Gastrocnemius medialis (tissue), 4 donors: ENCODE data around the gene BNIP2. TPM values are rescaled to one million over a fixed set of nuclear protein-coding genes. Genes with fewer than 3 reads are reported as not detected.

Experiments
- ATAC-seq, 2 donors: fragments of 150-250 bp; one replicate each; pipeline ENCODE4 v1.9.1; 2016
- DNase-seq, 2 donors: peaks; one replicate each; pipeline ENCODE4 v3.0.0-alpha.2; 2019
- H3K27ac ChIP-seq, 4 donors: fragments of 200-600 bp; sonication (generic); 1 replicate in 1 of 4; 2 replicates in 3 of 4; pipeline ENCODE4 v1.5.1; 2016 to 2018; ENCODE audit warnings: mild to moderate bottlenecking in 2 of 4, moderate library complexity in 1 of 4
- H3K27me3 ChIP-seq, 3 donors: fragments of 200-600 bp; sonication (generic) in 2 of 3; 1 replicate in 1 of 3; 2 replicates in 2 of 3; pipeline versions ENCODE4 v1.5.1 to v1.6.0; 2016 to 2019; ENCODE audit warnings: mild to moderate bottlenecking in 1 of 3, moderate library complexity in 1 of 3
- H3K36me3 ChIP-seq, 2 donors: fragments of 200-600 bp; sonication (generic) in 1 of 2; one replicate each; pipeline ENCODE4 v1.5.1; 2017 to 2018
- H3K4me1 ChIP-seq, 2 donors: fragments of 200-600 bp; sonication (generic) in 1 of 2; one replicate each; pipeline ENCODE4 v1.5.1; 2016 to 2017; ENCODE audit warnings: mild to moderate bottlenecking in 2 of 2
- H3K4me3 ChIP-seq, 4 donors: fragments of 200-600 bp; sonication (generic) in 3 of 4; 1 replicate in 1 of 4; 2 replicates in 3 of 4; pipeline ENCODE4 v1.5.1; 2016 to 2019; ENCODE audit warnings: mild to moderate bottlenecking in 2 of 4
- H3K9me3 ChIP-seq, 3 donors: fragments of 200-600 bp; sonication (generic) in 2 of 3; 1 replicate in 1 of 3; 2 replicates in 2 of 3; pipeline ENCODE4 v1.5.1; 2016 to 2019
- POLR2A ChIP-seq, 2 donors: fragments of 450-650 bp; IDR thresholded peaks; one replicate each; pipeline ENCODE4 v1.6.1; 2017; ENCODE audit warnings: antibody characterized with exemption in 2 of 2, mild to moderate bottlenecking in 2 of 2, moderate library complexity in 2 of 2
- in situ Hi-C, 4 donors: fragments of 200-750 bp; cut with MboI; loops; one replicate each; pipeline versions ENCODE4 v1.15.0 to v1.8.0; 2017; ENCODE audit warnings: low sequenced_read_pairs in 4 of 4
- intact Hi-C: fragments of 100-400 bp; cut with DNase I; formaldehyde crosslinking; loops from one replicate; pipeline ENCODE4 v1.15.1; 2023; ENCODE audit warnings: low total_unique reads
- total RNA-seq, 4 donors: library from RNA; depleted of rRNA; stranded (reverse); fragments of >200 nt; gene quantifications; one replicate each; pipeline versions ENCODE4 v1.1.0 to v1.2.3, GENCODE V29; 2016
- TF ChIP-seq, protein P1 (sequence below), 5 experiments: fragments of 450-650 bp in 3 of 5; fragments of 200-600 bp in 2 of 5; sonication (generic) in 2 of 5; IDR thresholded peaks in 4 of 5; conservative IDR thresholded peaks in 1 of 5; 1 replicate in 4 of 5; 2 replicates in 1 of 5; pipeline ENCODE4 v1.5.1; 2016 to 2019; ENCODE audit warnings: antibody characterized with exemption in 5 of 5, mild to moderate bottlenecking in 3 of 5, moderate library complexity in 3 of 5

The BNIP2 gene
- total RNA-seq, 4 donors from 2014 or later, result 120 to 147 (median 137) TPM

DNA sequence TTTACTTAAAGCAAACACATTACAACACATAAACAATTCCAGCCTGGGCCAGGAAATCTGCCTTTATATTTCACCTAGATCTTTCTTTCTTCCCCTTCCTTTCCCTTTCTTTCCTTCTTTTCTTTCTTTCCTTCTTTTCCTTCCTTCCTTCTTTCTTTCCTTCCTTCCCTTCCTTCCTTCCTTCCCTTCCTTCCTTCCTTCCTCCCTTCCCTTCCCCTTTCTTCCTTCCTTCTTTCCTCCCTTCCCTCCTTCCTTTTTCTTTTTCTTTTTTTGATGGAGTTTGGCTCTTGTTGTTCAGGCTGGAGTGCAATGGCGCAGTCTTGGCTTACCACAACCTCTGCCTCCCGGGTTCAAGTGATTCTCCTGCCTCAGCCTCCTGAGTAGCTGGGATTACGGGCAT, 24.1 kb upstream of the BNIP2 start:
- no peaks in the 10 kb centered on the region for H3K36me3 ChIP-seq
- H3K27ac ChIP-seq, result no peak overlapping the region
- H3K4me3 ChIP-seq, result no peak overlapping the region
- no peaks in the 10 kb centered on the region for H3K9me3 ChIP-seq
- ATAC-seq (no peak), DNase-seq (no peak)
- no peaks in the 10 kb centered on the region for H3K4me1 ChIP-seq
- TF ChIP-seq POLR2A (IDR thresholded peaks at IDR 0.05), result no peak
- TF ChIP-seq, protein P1, sequence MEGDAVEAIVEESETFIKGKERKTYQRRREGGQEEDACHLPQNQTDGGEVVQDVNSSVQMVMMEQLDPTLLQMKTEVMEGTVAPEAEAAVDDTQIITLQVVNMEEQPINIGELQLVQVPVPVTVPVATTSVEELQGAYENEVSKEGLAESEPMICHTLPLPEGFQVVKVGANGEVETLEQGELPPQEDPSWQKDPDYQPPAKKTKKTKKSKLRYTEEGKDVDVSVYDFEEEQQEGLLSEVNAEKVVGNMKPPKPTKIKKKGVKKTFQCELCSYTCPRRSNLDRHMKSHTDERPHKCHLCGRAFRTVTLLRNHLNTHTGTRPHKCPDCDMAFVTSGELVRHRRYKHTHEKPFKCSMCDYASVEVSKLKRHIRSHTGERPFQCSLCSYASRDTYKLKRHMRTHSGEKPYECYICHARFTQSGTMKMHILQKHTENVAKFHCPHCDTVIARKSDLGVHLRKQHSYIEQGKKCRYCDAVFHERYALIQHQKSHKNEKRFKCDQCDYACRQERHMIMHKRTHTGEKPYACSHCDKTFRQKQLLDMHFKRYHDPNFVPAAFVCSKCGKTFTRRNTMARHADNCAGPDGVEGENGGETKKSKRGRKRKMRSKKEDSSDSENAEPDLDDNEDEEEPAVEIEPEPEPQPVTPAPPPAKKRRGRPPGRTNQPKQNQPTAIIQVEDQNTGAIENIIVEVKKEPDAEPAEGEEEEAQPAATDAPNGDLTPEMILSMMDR (IDR thresholded peaks at IDR 0.05 in 4 of 5, conservative IDR thresholded peaks at IDR 0.05 in 1 of 5), result no peak
- intact Hi-C loops (no loop called here), in situ Hi-C loops (loop anchor here in 1 of 4 donors (25.0 kb wide), 1 partner anchor 474 kb away; no protein-coding TSS in a partner anchor)
- no peaks in the 10 kb centered on the region for H3K27me3 ChIP-seq

DNA sequence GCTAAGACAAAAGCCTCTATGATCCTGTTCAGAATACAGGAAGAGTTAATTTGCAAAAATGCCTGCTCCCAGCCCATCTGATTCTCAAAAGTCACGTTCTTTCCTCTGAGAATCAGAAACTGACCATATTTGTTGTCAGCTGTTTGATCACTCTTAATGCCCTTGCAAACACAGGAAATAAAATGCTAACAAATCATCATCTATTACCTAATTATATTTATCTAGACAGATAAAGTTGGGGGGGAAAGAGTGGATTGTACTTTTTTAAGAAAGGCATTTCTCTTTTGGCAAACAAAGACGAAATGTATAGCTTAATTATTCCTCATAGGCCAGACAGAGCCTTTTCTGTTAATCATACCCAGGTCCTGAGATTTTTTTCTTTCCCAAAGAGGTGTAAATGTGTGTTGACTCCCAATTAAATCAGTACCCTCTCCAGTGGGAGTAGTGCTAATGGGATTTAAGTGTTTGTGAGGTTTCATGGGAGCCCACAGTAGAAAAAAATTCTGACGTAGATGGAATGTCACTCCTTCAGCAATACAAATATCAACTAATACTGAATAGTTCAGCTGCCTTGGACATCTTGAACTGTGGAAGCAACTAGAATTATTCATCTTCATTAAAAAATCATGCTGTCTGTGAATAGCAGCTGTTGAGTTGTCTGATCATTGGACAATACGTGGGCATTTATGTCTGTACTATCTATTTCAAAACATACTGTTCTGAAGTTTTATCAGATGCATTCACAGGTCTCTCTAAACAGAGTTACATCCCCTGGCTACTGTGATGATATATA, 22.5 kb upstream of the BNIP2 start:
- Histone ChIP-seq H3K4me3 (no peak overlapping the region), H3K4me1 (no peaks in the 10 kb centered on the region), H3K27ac (no peak overlapping the region), H3K9me3 (peaks cover 0 to 4% (median 0%) of the 10 kb centered on the region in 3 donors), H3K27me3 (no peaks in the 10 kb centered on the region), H3K36me3 (no peaks in the 10 kb centered on the region)
- in situ Hi-C loops (loop anchor here in 1 of 4 donors (25.0 kb wide), 1 partner anchor 476 kb away; no protein-coding TSS in a partner anchor), intact Hi-C loops (no loop called here)
- TF ChIP-seq POLR2A (IDR thresholded peaks at IDR 0.05), result no peak
- TF ChIP-seq, protein P1 (IDR thresholded peaks at IDR 0.05 in 4 of 5, conservative IDR thresholded peaks at IDR 0.05 in 1 of 5), result no peak
- no peak for ATAC-seq
- DNase-seq, result no peak

DNA sequence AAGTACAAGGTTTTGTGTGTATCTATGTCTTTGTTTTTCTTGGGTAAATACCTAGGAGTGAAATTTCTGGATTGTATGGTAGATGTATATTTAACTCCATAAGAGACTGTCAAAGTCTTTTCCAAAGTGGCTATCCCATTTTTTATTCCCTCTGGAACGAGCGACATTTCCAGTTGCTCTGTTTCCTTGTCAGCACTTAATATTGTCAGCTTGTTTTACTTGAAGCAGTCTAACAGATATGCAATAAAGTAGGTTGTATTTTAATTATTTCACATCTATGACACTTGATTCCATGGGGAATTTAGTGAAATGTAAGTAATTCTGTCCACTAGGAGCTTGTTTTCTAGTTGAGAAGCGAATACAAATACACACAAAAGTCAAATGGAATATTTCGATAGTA, 18.5 kb upstream of the BNIP2 start:
- ATAC-seq (no peak), DNase-seq (no peak)
- H3K36me3 ChIP-seq, result no peaks in the 10 kb centered on the region
- intact Hi-C loops (no loop called here), in situ Hi-C loops (loop anchor here in 1 of 4 donors (25.0 kb wide), 1 partner anchor 480 kb away; no protein-coding TSS in a partner anchor)
- peaks cover 0 to 4% (median 0%) of the 10 kb centered on the region in 3 donors for H3K9me3 ChIP-seq
- H3K27me3 ChIP-seq, result no peaks in the 10 kb centered on the region
- H3K27ac ChIP-seq, result no peak overlapping the region
- H3K4me1 ChIP-seq, result peaks cover 4 to 9% of the 10 kb centered on the region in 2 donors
- TF ChIP-seq, protein P1 (IDR thresholded peaks at IDR 0.05 in 4 of 5, conservative IDR thresholded peaks at IDR 0.05 in 1 of 5), result no peak
- TF ChIP-seq POLR2A (IDR thresholded peaks at IDR 0.05), result no peak
- no peak overlapping the region for H3K4me3 ChIP-seq

DNA sequence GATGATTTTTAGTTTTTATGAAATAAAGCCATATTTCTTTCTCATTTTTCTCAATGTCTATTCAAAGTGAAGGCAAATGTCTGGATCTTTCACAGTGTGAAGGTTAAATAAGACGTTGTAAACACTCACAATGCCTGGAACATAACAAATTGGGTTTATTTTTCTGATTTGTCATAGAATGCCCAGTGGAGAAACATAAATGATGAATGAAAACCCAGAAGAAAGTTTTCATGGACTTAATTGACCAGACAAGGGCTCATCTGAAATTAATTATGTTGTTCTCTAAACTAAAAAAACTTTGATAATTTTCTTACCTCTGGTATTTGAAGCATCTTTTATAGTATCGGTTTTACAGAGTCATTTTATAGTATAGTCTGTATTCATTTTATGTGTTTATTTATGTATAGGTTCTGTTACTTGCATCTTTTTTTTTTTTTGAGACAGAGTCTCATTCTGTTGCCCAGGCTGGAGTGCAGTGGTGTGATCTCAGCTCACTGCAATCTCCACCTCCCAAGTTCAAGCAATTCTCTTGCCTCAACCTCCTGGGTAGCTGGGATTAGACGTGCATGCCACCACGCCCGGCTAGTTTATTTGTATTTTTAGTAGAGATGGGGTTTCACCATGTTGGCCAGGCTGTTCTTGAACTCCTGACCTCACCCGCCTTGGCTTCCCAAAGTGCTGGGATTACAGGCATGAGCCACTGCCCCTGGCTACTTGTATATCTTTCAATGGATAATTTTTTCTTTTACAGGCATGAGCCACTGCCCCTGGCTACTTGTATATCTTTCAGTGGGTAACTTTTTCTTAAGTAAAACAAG, 15.1 kb upstream of the BNIP2 start:
- TF ChIP-seq, protein P1 (IDR thresholded peaks at IDR 0.05 in 4 of 5, conservative IDR thresholded peaks at IDR 0.05 in 1 of 5), result no peak
- no peak for TF ChIP-seq POLR2A (IDR thresholded peaks at IDR 0.05)
- H3K27me3 ChIP-seq, result no peaks in the 10 kb centered on the region
- intact Hi-C loops, result no loop called here
- peak in 1 of 2 donors; percentile 45 for DNase-seq
- peaks cover 0 to 4% (median 0%) of the 10 kb centered on the region in 3 donors for H3K9me3 ChIP-seq
- in situ Hi-C loops, result loop anchor here in 1 of 4 donors (25.0 kb wide), 1 partner anchor 483 kb away; no protein-coding TSS in a partner anchor
- H3K4me3 ChIP-seq, result no peak overlapping the region
- ATAC-seq, result peak in 1 of 2 donors; percentile 23
- H3K4me1 ChIP-seq, result peaks cover 4 to 14% of the 10 kb centered on the region in 2 donors
- no peaks in the 10 kb centered on the region for H3K36me3 ChIP-seq
- H3K27ac ChIP-seq, result no peak overlapping the region
